HCT116 (cell line): ENCODE measurements around the gene TSPAN7. TPM values are rescaled to one million over a fixed set of nuclear protein-coding genes. Genes with fewer than 3 reads are reported as not detected.

Experiments used
- ATAC-seq: fragments of 200-7000 bp; cut with Tn5 transposase; 2 replicates; pipeline ENCODE4 v1.9.1; 2020; ENCODE audit warnings: mild to moderate bottlenecking, moderate library complexity
- BruUV-seq: library from RNA; stranded (reverse); fragments of 400-500 nt; replicated peaks from 2 replicates; lab custom pipeline; 2021; lab: Mats Ljungman, UMichigan
- CTCF ChIA-PET: fragments of 300-600 bp; sonication (Branson Sonifier 250); formaldehyde crosslinking; loops from one replicate; lab custom pipeline; 2021; ENCODE audit warnings: antibody characterized with exemption; lab: Charles Lee
- POLR2A ChIA-PET: fragments of 300-600, 350-600 bp; sonication (Branson Sonifier 250); formaldehyde crosslinking; loops from one replicate; lab custom pipeline; 2021; ENCODE audit warnings: antibody characterized with exemption; lab: Charles Lee
- RAD21 ChIA-PET, 2 experiments: fragments of 300-600 bp; sonication (Branson Sonifier 250); formaldehyde crosslinking; loops; one replicate each; lab custom pipeline; 2023; ENCODE audit warnings: low total read pairs in 2 of 2; ENCODE audit not compliant: uncharacterized antibody in 2 of 2, unreplicated experiment in 2 of 2, low non-redundant PET in 1 of 2; lab: Charles Lee
- DNase-seq: peaks from one replicate; pipeline ENCODE4 v3.0.0-alpha.2; 2010; ENCODE audit warnings: low read depth, low spot score
- H2AFZ ChIP-seq: fragments of 200-600 bp; shearing (Covaris generic), sonication (generic); 2 replicates; pipeline ENCODE4 v1.6.1; 2017; ENCODE audit warnings: low read depth, mixed run types, mixed read lengths, antibody characterized with exemption, low read length; ENCODE audit not compliant: poor library complexity, severe bottlenecking
- H3K27ac ChIP-seq: 2 replicates; pipeline ENCODE4 v1.5.1; 2012; ENCODE audit warnings: low read depth, low read length
- H3K27me3 ChIP-seq: fragments of 200-600 bp; sonication (generic); 2 replicates; pipeline ENCODE4 v1.6.1; 2016; ENCODE audit warnings: mixed run types, low read length, mixed read lengths; ENCODE audit not compliant: insufficient read depth
- H3K36me3 ChIP-seq, 2 experiments: fragments of 200-500 bp in 1 of 2; fragments of 200-600 bp in 1 of 2; sonication (Bioruptor generic) in 1 of 2; sonication (generic) in 1 of 2; 2 replicates each; pipeline versions ENCODE4 v1.5.1 to v1.6.1; 2014 to 2016; ENCODE audit warnings: low read length in 2 of 2, inconsistent platforms in 1 of 2, mixed read lengths in 1 of 2, mixed run types in 1 of 2; ENCODE audit not compliant: insufficient read depth in 2 of 2, control insufficient read depth in 1 of 2
- H3K4me1 ChIP-seq, 2 experiments: fragments of 200-600 bp in 1 of 2; sonication (generic) in 1 of 2; 2 replicates each; pipeline versions ENCODE4 v1.5.1 to v1.6.1; 2012 to 2017; ENCODE audit warnings: low read length in 2 of 2, inconsistent platforms in 1 of 2, mild to moderate bottlenecking in 1 of 2, mixed read lengths in 1 of 2, mixed run types in 1 of 2, moderate library complexity in 1 of 2; ENCODE audit not compliant: insufficient read depth in 2 of 2, control insufficient read depth in 1 of 2
- H3K4me2 ChIP-seq: fragments of 200-600 bp; sonication (generic); 2 replicates; pipeline ENCODE4 v1.6.1; 2017; ENCODE audit warnings: mixed run types, low read length, mixed read lengths
- H3K4me3 ChIP-seq, 2 experiments: fragments of 200-600 bp in 1 of 2; sonication (generic) in 1 of 2; replicated peaks in 1 of 2; 2 replicates each; pipeline ENCODE4 v1.5.1; 2011 to 2016; ENCODE audit warnings: low read length in 2 of 2, control low read depth in 1 of 2, low read depth in 1 of 2, mild to moderate bottlenecking in 1 of 2, mixed read lengths in 1 of 2, mixed run types in 1 of 2
- H3K79me2 ChIP-seq: fragments of 200-600 bp; sonication (generic); 2 replicates; pipeline ENCODE4 v1.6.1; 2017; ENCODE audit warnings: mild to moderate bottlenecking, mixed run types, low read length, moderate library complexity, mixed read lengths; ENCODE audit not compliant: insufficient read depth
- H3K9ac ChIP-seq: fragments of 200-600 bp; sonication (generic); 2 replicates; pipeline ENCODE4 v1.6.1; 2016; ENCODE audit warnings: low read length, mixed read lengths
- H3K9me2 ChIP-seq: fragments of 200-600 bp; sonication (generic), shearing (Covaris generic); 2 replicates; pipeline ENCODE4 v1.6.1; 2017; ENCODE audit warnings: mixed run types, mild to moderate bottlenecking, moderate library complexity; ENCODE audit not compliant: insufficient read depth
- H3K9me3 ChIP-seq, 2 experiments: fragments of 200-500 bp in 1 of 2; fragments of 200-600 bp in 1 of 2; sonication (Bioruptor generic) in 1 of 2; sonication (generic) in 1 of 2; 2 replicates each; pipeline ENCODE4 v1.6.1; 2014 to 2017; ENCODE audit warnings: low read length in 2 of 2, mixed read lengths in 2 of 2, inconsistent platforms in 1 of 2, low read depth in 1 of 2, mild to moderate bottlenecking in 1 of 2, mixed run types in 1 of 2, moderate library complexity in 1 of 2; ENCODE audit not compliant: control insufficient read depth in 1 of 2, insufficient read depth in 1 of 2
- H4K20me1 ChIP-seq: fragments of 200-600 bp; sonication (generic), shearing (Covaris generic); 2 replicates; pipeline ENCODE4 v1.6.1; 2017; ENCODE audit warnings: mixed run types, mild to moderate bottlenecking, moderate library complexity; ENCODE audit not compliant: insufficient read depth
- CEBPB ChIP-seq: IDR thresholded peaks from 2 replicates; pipeline ENCODE4 v1.6.1; 2012; ENCODE audit warnings: low read depth
- ELF1 ChIP-seq: IDR thresholded peaks from 2 replicates; pipeline ENCODE4 v1.6.1; 2012; ENCODE audit warnings: low read depth, borderline replicate concordance
- EZH2 ChIP-seq: fragments of 200-600 bp; sonication (generic); IDR thresholded peaks from 2 replicates; pipeline ENCODE4 v1.6.1; 2017; ENCODE audit warnings: antibody characterized with exemption, mixed run types
- JUND ChIP-seq: IDR thresholded peaks from 2 replicates; pipeline ENCODE4 v1.6.1; 2012
- POLR2A ChIP-seq: IDR thresholded peaks from 2 replicates; pipeline ENCODE4 v1.7.0; 2011; ENCODE audit warnings: borderline replicate concordance; ENCODE audit not compliant: insufficient read depth, insufficient read length; ENCODE audit errors: extremely low read depth
- REST ChIP-seq: IDR thresholded peaks from 2 replicates; pipeline ENCODE4 v1.6.1; 2012; ENCODE audit warnings: low read depth
- SIN3A ChIP-seq: IDR thresholded peaks from 2 replicates; pipeline ENCODE4 v1.6.1; 2012; ENCODE audit warnings: low read depth
- TCF7L2 ChIP-seq: IDR thresholded peaks from 2 replicates; pipeline ENCODE4 v1.7.0; 2011; ENCODE audit warnings: borderline replicate concordance, inconsistent platforms; ENCODE audit not compliant: insufficient read depth, insufficient read length; ENCODE audit errors: extremely low read depth
- YY1 ChIP-seq: IDR thresholded peaks from 2 replicates; pipeline ENCODE4 v1.6.1; 2011; ENCODE audit warnings: low read length, low read depth, moderate library complexity, mild to moderate bottlenecking; ENCODE audit not compliant: insufficient replicate concordance; ENCODE audit errors: extremely low read depth
- ZBTB33 ChIP-seq: IDR thresholded peaks from 2 replicates; pipeline ENCODE4 v1.6.1; 2011; ENCODE audit warnings: mild to moderate bottlenecking, low read length, moderate library complexity; ENCODE audit not compliant: insufficient replicate concordance; ENCODE audit errors: extremely low read depth
- intact Hi-C: fragments of 100-400 bp; cut with micrococcal nuclease; formaldehyde crosslinking; loops from 2 replicates; pipeline ENCODE4 v1.10.0; 2022
- total RNA-seq: library from RNA; stranded (reverse); gene quantifications from one replicate; pipeline ENCODE4 v1.2.1, GENCODE V29; 2021; ENCODE audit not compliant: unreplicated experiment

TSPAN7 gene
- total RNA-seq, 1 experiment from 2014 or later, result 2.9 TPM

DNA sequence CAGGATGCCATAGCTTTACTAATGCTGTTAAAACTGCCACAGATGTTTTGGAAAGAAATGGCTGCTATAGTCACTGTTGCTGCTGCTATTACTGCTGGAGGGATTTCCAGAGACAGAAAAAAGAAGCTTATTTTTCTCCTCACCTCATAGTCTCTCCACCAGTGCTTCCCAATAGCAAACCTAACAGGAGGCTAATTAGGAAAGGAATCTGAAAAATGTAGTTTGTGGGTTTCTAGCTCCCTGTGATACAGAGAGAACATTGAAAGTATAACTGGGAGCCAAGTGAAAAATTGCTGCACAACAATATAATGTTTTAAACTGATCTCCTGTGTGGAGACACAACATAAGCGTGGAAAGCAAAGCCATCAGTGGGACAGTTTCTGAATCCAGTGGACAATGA lies 8.6 kb upstream of the TSPAN7 start:
- BruUV-seq, result no TSS peak
- intact Hi-C loops, result no loop called here
- RAD21 ChIA-PET, result no interaction called here

GRCh38 chrX:38558686-38559085 lies 2.7 kb upstream of the TSPAN7 start:
- Histone ChIP-seq H3K27ac (no peak overlapping the region), H3K9ac (no peak overlapping the region), H4K20me1 (no peaks in the 10 kb centered on the region), H3K36me3 (no peaks in the 10 kb centered on the region), H3K9me3 (no peaks in the 10 kb centered on the region), H3K9me2 (no peaks in the 10 kb centered on the region), H3K4me2 (no peak overlapping the region), H3K79me2 (no peaks in the 10 kb centered on the region), H3K4me1 (peaks cover 3 to 5% of the 10 kb centered on the region in 2 experiments; a peak in 2 of 4 replicates), H3K4me3 (no peak overlapping the region), H2AFZ (no peak overlapping the region), H3K27me3 (no peaks in the 10 kb centered on the region)
- no TSS peak for BruUV-seq
- CTCF ChIA-PET, result no interaction called here
- ATAC-seq, result no peak
- POLR2A ChIA-PET, result no interaction called here
- RAD21 ChIA-PET, result no interaction called here
- DNase-seq, result no peak
- intact Hi-C loops, result no loop called here
- no peak for TF ChIP-seq ZBTB33
- TF ChIP-seq REST, result no peak
- TF ChIP-seq YY1, result no peak
- TF ChIP-seq ELF1, result no peak
- no peak for TF ChIP-seq EZH2
- TF ChIP-seq SIN3A, result no peak
- no peak for TF ChIP-seq CEBPB

More for the DNA sequence above, 8.6 kb upstream of the TSPAN7 start:
- Histone ChIP-seq H2AFZ (no peak overlapping the region), H3K9me2 (no peaks in the 10 kb centered on the region), H3K79me2 (no peaks in the 10 kb centered on the region), H3K36me3 (no peaks in the 10 kb centered on the region), H3K27ac (no peak overlapping the region), H3K9me3 (no peaks in the 10 kb centered on the region), H3K27me3 (no peaks in the 10 kb centered on the region), H3K4me2 (no peak overlapping the region), H3K9ac (no peak overlapping the region), H4K20me1 (no peaks in the 10 kb centered on the region), H3K4me3 (no peak overlapping the region), H3K4me1 (no peaks in the 10 kb centered on the region)
- TF ChIP-seq JUND (no peak), EZH2 (no peak), SIN3A (no peak), TCF7L2 (no peak), POLR2A (no peak), YY1 (no peak)
- POLR2A ChIA-PET, result no interaction called here
- CTCF ChIA-PET, result no interaction called here
- ATAC-seq (no peak), DNase-seq (no peak)
